Measurements from ENCODE around the gene ARMC9.

ARMC9 gene

DNA sequence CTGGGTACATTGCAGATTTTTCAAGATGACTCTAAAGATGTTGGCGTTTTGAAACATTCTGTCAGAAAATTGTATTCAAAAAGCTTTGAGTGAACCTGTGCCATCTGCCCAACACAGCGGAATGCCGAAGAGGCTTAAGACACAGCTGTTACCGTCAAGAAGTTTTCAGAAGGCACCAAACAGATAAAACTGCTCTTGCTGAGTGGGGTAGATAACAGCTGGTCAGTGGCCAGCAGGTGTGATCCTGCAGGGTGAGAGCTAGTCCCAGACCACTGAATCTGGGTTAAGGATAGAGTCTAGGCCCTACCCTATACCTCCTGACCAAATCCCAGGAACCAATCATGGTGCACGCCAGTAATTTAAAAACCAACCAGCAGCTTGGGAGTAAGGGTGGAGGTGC lies 136.6 kb downstream of the ARMC9 start:
- CTCF ChIA-PET: interaction anchor here (0.5 kb wide), 1 partner anchor 64 kb away, joined by 3 read pairs; no protein-coding TSS in a partner anchor
- H3K27ac ChIP-seq: no peak overlapping the region
- POLR2A ChIA-PET (ENCODE audit: low non-redundant PET): no interaction called here
- TF ChIP-seq, protein P1, sequence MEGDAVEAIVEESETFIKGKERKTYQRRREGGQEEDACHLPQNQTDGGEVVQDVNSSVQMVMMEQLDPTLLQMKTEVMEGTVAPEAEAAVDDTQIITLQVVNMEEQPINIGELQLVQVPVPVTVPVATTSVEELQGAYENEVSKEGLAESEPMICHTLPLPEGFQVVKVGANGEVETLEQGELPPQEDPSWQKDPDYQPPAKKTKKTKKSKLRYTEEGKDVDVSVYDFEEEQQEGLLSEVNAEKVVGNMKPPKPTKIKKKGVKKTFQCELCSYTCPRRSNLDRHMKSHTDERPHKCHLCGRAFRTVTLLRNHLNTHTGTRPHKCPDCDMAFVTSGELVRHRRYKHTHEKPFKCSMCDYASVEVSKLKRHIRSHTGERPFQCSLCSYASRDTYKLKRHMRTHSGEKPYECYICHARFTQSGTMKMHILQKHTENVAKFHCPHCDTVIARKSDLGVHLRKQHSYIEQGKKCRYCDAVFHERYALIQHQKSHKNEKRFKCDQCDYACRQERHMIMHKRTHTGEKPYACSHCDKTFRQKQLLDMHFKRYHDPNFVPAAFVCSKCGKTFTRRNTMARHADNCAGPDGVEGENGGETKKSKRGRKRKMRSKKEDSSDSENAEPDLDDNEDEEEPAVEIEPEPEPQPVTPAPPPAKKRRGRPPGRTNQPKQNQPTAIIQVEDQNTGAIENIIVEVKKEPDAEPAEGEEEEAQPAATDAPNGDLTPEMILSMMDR (conservative IDR thresholded peaks at IDR 0.05; ENCODE audit: low read depth): no peak
- DNase-seq (ENCODE audit: low spot score): no peak

DNA sequence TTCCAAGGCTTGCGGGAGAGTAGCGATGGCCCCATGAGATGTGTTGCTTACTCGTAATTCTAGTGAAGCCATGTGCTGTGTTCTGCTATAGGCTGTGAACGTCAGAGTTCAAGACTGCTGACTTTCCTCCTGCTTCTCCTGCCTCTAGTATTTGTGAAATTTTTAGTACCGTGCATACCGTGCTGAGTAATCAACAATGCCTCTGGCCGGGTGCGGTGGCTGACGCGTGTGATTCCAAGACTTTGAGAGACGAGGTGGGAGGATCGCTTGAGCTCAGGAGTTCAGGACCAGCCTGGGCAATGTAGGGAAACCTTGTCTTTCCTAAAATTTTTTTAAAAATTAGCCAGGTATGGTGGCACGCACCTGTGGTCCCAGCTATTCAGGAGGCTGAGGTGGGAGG lies 137.2 kb downstream of the ARMC9 start:
- DNase-seq (ENCODE audit: low spot score): no peak
- TF ChIP-seq, protein P1 (conservative IDR thresholded peaks at IDR 0.05; ENCODE audit: low read depth): no peak
- POLR2A ChIA-PET (ENCODE audit: low non-redundant PET): no interaction called here
- no peak overlapping the region for H3K27ac ChIP-seq
- CTCF ChIA-PET: interaction anchor here (0.5 to 1.4 kb wide), 3 partner anchors 64 to 389 kb away, joined by 3 to 4 read pairs (median 3); no protein-coding TSS in a partner anchor

DNA sequence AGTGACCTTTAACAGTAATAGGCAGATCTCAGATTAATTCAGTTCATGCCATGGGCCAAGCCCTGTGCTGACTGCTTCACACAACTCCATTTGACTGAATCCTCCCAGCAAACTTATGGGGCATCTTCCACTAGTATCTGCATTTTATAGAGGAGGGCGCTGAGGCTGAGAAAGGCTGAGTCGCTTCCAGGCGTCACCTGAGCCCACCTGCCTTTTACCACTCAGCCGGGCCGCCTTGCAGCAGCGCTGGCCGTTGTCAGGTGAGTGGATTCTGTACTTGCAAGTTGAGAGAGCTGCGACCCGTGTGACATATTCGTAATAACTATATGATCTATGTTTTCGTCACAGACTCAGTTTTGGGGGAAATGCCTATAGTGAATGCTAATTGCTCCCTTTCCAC lies 137.8 kb downstream of the ARMC9 start:
- DNase-seq (ENCODE audit: low spot score): no peak
- TF ChIP-seq, protein P1 (conservative IDR thresholded peaks at IDR 0.05; ENCODE audit: low read depth): no peak
- no peak overlapping the region for H3K27ac ChIP-seq
- CTCF ChIA-PET: interaction anchor here (0.6 to 1.4 kb wide), 3 partner anchors 64 to 389 kb away, joined by 3 to 4 read pairs (median 4); partner anchors contain the start of gene HTR2B
- POLR2A ChIA-PET (ENCODE audit: low non-redundant PET): no interaction called here

DNA sequence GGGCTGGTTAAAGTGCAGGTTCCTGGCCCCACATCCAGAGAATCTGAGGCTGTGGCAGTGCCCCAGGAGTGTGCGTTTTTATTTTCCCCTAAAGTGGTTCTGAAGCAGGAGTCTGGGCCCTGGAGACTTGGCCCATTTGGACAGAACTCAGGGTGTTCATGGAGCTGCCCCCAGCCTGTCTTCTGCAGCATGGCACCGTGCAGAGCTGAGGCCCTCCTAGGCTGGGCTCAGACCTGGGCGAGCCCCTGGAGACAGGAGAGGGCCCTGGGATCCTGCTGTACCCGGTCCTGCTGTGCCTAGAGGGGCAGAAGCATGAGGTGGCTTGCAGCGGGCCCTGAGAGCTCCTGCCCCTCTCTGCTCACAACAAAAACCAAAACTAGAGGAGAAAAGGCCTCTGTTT lies 138.3 kb downstream of the ARMC9 start:
- POLR2A ChIA-PET (ENCODE audit: low non-redundant PET): no interaction called here
- no peak for DNase-seq (ENCODE audit: low spot score)
- H3K27ac ChIP-seq: no peak overlapping the region
- CTCF ChIA-PET: interaction anchor here (1.4 kb wide), 1 partner anchor 64 kb away, joined by 4 read pairs; no protein-coding TSS in a partner anchor
- TF ChIP-seq, protein P1 (conservative IDR thresholded peaks at IDR 0.05; ENCODE audit: low read depth): no peak

DNA sequence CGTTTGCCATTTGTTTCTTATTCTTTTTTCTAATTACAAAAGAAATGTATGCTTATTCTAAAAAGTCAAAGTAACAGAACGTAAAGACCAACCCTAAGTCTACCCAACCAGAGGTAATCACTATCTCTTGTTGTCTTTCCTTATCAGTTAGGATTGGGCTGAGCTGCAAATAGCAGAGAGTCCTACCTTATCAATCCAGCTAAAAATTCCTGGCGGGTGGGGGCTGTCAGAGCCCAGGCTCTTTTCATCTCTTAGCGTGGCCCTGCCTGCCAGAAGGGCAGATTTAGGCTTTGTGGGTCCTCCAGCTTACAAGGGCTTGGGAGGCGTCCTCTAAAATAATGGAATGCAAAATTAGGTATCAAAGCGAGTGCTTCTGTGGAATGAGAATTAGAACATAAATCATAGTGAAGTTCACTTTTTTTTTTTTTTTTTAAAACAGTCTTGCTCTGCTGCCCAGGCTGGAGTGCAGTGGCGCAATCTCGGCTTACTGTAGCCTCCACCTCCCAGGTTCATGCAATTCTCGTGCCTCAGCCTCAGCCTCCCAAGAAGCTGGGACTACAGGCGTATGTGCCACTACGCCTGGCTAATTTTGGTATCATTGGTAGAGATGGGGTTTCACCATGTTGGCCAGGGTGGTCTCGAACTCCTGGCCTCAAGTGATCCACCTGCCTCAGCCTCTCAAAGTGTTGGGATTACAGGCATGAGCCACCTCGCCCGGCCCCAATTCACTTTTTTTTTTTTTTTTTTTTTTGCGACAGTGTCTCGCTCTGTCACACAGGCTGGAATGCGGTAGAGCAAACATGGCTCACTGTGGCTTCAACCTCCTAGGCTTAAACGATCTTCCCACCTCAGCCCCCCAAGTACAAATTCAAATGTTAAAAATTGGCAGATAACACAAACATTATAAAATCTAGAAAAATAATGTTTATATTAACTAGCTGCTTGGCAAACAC lies 139.7 kb downstream of the ARMC9 start:
- POLR2A ChIA-PET (ENCODE audit: low non-redundant PET): no interaction called here
- no peak for DNase-seq (ENCODE audit: low spot score)
- TF ChIP-seq, protein P1 (conservative IDR thresholded peaks at IDR 0.05; ENCODE audit: low read depth): no peak
- H3K27ac ChIP-seq: no peak overlapping the region
- CTCF ChIA-PET: no interaction called here

DNA sequence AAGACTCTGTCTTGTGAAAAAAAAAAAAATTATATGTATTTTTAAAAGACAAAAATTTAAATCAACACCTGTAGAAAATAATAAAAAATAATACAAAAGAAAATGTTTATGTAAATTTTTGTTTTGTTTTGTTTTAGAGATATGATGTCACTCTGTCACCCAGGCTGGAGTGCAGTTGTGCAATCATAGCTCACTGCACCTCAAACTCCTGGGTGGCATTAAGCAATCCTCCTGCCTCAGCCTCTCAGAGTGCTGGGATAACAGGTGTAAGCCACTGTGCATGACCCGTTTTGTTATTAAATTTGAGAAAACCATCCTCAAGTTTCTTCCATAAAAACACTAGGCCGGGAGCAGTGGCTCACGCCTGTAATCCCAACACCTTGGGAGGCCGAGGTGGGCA lies 140.9 kb downstream of the ARMC9 start:
- no peak for DNase-seq (ENCODE audit: low spot score)
- TF ChIP-seq, protein P1 (conservative IDR thresholded peaks at IDR 0.05; ENCODE audit: low read depth): no peak
- POLR2A ChIA-PET (ENCODE audit: low non-redundant PET): no interaction called here
- no peak overlapping the region for H3K27ac ChIP-seq
- CTCF ChIA-PET: no interaction called here

All from RWPE1 (cell line).